Skeletal muscle satellite cell (primary cell): ENCODE data around the gene HSPB7. TPM values are rescaled to one million over a fixed set of nuclear protein-coding genes. Genes with fewer than 3 reads are reported as not detected.
A peak's percentile ranks its signal among the peaks of the same experiment; 100 is the strongest.

Source experiments
- H3K27me3 ChIP-seq: 2 replicates; pipeline ENCODE4 v1.7.0; 2013; ENCODE audit warnings: low read length; ENCODE audit not compliant: control insufficient read depth, insufficient read depth
- H3K36me3 ChIP-seq: 2 replicates; pipeline ENCODE4 v1.7.0; 2013; ENCODE audit warnings: mild to moderate bottlenecking, control low read depth, low read length; ENCODE audit not compliant: insufficient read depth
- H3K4me1 ChIP-seq: 2 replicates; pipeline ENCODE4 v1.7.0; 2013; ENCODE audit warnings: low read length; ENCODE audit not compliant: control insufficient read depth, insufficient read depth
- H3K4me2 ChIP-seq: 2 replicates; pipeline ENCODE4 v1.7.0; 2013; ENCODE audit warnings: mild to moderate bottlenecking, low read length
- H3K4me3 ChIP-seq: 2 replicates; pipeline ENCODE4 v1.7.0; 2013; ENCODE audit warnings: low read length
- H3K9ac ChIP-seq: 2 replicates; pipeline ENCODE4 v1.7.0; 2013; ENCODE audit warnings: mild to moderate bottlenecking, low read depth, low read length, moderate library complexity
- H3K9me3 ChIP-seq: replicated peaks from 2 replicates; pipeline ENCODE4 v1.7.0; 2013; ENCODE audit warnings: mild to moderate bottlenecking, control low read depth, low read length
- small RNA-seq: library from RNA; depleted of rRNA; stranded (forward); fragments of <200 nt; gene quantifications from one replicate; pipeline ENCODE3, GENCODE V24; 2012

HSPB7 gene

DNA sequence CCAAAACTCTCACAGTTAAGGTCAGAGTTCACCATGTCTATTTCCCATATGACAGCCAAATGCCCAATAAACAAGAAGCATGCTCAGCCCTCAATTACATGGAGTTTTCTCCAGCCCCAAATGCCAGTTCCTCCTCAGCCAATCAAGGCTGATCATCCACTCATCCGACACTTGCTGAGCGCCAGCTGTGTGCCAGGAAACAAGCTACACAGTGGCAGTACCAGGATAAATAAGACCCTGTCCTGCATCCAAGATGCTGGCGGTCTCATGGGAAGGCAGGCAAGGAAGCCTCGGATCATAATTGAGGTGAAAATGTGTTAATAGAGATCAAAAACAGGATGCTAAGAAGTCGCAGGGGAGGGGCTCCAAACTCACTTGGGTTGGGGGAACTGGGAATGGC is 49.7 kb downstream of the HSPB7 start:
- Histone ChIP-seq H3K4me2 (no peak overlapping the region), H3K36me3 (peaks cover 17% of the 10 kb centered on the region), H3K4me1 (peaks cover 28% of the 10 kb centered on the region), H3K4me3 (no peak overlapping the region), H3K9ac (no peak overlapping the region), H3K9me3 (no peaks in the 10 kb centered on the region), H3K27me3 (no peaks in the 10 kb centered on the region)

DNA sequence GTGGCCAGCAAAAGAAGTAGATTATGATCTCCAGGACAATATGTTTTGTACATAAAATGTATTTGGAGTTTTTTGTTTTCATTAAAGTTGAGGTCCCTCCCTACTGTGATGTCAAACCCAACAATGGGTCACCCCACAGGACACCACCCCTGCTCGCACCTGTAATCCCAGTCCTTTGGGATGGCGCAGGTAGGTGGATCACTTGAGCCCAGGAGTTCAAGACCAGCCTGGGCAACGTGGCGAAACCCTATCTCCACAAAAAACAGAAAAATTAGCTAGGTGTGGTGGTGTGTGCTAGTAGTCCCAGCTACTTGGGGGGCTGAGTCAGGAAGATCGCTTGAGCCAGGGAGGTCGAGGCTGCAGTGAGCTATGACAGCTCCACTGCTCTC is 50.9 kb downstream of the HSPB7 start:
- H3K4me1 ChIP-seq, result peaks cover 28% of the 10 kb centered on the region

DNA sequence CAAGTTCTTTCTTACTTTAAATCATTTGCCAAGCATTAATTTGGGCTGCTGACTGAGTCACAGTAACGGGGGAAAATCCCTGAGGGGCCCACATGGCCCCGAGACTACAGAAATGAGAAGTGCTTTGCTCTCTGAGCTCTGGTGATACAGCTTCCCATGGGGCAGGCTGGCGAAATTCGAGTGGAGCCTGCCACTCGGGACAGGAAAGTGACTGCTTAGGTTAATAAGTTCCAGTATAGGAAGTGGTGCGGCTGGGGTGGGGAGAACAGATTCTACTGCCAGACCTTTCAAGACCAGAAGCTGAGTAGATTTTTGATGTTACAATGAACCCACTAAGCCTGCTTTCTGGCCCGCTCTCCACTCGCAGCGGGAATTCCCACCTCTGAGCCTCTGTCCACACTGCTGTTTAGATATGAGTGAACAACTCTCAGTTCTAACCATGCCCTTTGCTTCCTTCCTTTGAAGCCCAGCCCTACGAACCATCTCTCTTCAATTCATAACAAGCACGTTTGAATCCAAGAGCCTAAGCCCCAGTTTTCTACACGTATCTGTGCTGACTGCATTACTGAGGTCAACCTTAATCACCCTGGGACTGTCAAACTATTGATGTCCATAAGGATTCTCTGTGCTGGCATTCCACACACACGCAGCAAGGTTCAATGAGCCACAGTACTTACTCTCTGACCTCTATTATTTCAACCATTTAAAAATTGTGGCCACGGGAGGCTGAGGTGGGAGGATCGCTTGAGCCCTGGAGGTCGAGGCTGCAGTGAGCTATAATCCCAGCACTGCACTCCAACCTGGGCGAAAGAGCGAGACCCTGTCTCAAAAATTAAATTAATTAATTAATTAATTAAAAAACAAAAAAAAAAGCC is 51.5 kb downstream of the HSPB7 start:
- no peak overlapping the region for H3K4me3 ChIP-seq
- no peaks in the 10 kb centered on the region for H3K9me3 ChIP-seq
- H3K4me1 ChIP-seq, result peaks cover 28% of the 10 kb centered on the region
- no peaks in the 10 kb centered on the region for H3K36me3 ChIP-seq
- H3K27me3 ChIP-seq, result no peaks in the 10 kb centered on the region
- H3K4me2 ChIP-seq, result peak overlapping the region; percentile 2
- H3K9ac ChIP-seq, result peak overlapping the region; percentile 13

More for the DNA sequence above, 50.9 kb downstream of the HSPB7 start:
- no peak overlapping the region for H3K4me3 ChIP-seq
- peaks cover 5% of the 10 kb centered on the region for H3K36me3 ChIP-seq
- H3K9me3 ChIP-seq, result no peaks in the 10 kb centered on the region
- no peaks in the 10 kb centered on the region for H3K27me3 ChIP-seq
- no peak overlapping the region for H3K4me2 ChIP-seq
- H3K9ac ChIP-seq, result no peak overlapping the region

DNA sequence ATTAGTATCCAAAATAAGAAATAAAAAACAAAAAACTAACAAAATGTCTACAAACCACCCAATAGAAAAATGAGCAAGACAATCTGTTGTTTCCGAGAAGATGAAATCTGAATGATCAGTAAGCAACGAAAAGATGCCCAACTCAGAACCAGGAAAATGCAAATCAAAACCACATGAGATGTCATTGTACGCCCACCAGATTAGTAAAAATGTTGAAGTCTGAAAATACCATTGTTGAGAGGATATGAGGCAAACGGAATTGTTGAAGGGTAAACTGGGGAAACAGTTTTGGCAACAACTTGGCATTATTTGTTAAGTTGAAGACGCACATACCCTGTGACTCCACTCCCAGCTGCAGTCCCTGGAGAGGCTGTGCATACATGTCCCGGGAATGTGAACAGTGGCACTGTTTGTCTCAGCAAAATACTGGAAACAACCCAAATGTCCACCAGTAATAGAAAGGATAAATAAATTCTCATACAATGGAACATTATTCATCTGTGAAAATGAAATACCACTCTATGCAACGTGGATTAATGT is 52.5 kb downstream of the HSPB7 start:
- H3K9ac ChIP-seq, result no peak overlapping the region
- peak overlapping the region; percentile 2 for H3K4me2 ChIP-seq
- H3K27me3 ChIP-seq, result no peaks in the 10 kb centered on the region
- H3K4me3 ChIP-seq, result no peak overlapping the region
- H3K36me3 ChIP-seq, result no peaks in the 10 kb centered on the region
- H3K9me3 ChIP-seq, result no peaks in the 10 kb centered on the region
- H3K4me1 ChIP-seq, result peaks cover 28% of the 10 kb centered on the region

Small RNA genes within 50 kb of the gene (small RNA-seq; reads per million reads assigned to genes)
- not detected for gene AL355994.1
- not detected for gene AL355994.5
